PC-3 (cell line): ENCODE measurements around the gene MAPK8.

ENCODE experiments used
- CTCF ChIP-seq: fragments of 300-600 bp; sonication (generic); conservative IDR thresholded peaks from 2 replicates; pipeline ENCODE4 v1.5.1; 2017; ENCODE audit warnings: antibody characterized with exemption, low read depth, mild to moderate bottlenecking, low read length
- EZH2 ChIP-seq: fragments of 300-600 bp; sonication (generic); IDR thresholded peaks from one replicate; pipeline ENCODE4 v1.6.1; 2017; ENCODE audit warnings: antibody characterized with exemption, mild to moderate bottlenecking, low read length; ENCODE audit not compliant: unreplicated experiment

GRCh38 chr10:48482207-48482606, 175.7 kb downstream of the MAPK8 start:
- TF ChIP-seq EZH2: no peak
- no peak for TF ChIP-seq CTCF
